NCI-H2171 treated with DMSO at 0.1 percent for 48 hours (cell line): ENCODE data around the gene GCN1.
"Not testable (repeated sequence)": the region's sequence is repeated elsewhere in the genome, so short reads cannot be mapped to it uniquely, and the experiment has no call there.

Source experiments
- DNase-seq: peaks from one replicate; lab custom pipeline; 2025; lab: John Stamatoyannopoulos, UW

Gene GCN1, protein sequence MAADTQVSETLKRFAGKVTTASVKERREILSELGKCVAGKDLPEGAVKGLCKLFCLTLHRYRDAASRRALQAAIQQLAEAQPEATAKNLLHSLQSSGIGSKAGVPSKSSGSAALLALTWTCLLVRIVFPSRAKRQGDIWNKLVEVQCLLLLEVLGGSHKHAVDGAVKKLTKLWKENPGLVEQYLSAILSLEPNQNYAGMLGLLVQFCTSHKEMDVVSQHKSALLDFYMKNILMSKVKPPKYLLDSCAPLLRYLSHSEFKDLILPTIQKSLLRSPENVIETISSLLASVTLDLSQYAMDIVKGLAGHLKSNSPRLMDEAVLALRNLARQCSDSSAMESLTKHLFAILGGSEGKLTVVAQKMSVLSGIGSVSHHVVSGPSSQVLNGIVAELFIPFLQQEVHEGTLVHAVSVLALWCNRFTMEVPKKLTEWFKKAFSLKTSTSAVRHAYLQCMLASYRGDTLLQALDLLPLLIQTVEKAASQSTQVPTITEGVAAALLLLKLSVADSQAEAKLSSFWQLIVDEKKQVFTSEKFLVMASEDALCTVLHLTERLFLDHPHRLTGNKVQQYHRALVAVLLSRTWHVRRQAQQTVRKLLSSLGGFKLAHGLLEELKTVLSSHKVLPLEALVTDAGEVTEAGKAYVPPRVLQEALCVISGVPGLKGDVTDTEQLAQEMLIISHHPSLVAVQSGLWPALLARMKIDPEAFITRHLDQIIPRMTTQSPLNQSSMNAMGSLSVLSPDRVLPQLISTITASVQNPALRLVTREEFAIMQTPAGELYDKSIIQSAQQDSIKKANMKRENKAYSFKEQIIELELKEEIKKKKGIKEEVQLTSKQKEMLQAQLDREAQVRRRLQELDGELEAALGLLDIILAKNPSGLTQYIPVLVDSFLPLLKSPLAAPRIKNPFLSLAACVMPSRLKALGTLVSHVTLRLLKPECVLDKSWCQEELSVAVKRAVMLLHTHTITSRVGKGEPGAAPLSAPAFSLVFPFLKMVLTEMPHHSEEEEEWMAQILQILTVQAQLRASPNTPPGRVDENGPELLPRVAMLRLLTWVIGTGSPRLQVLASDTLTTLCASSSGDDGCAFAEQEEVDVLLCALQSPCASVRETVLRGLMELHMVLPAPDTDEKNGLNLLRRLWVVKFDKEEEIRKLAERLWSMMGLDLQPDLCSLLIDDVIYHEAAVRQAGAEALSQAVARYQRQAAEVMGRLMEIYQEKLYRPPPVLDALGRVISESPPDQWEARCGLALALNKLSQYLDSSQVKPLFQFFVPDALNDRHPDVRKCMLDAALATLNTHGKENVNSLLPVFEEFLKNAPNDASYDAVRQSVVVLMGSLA (N-terminal part only)

DNA sequence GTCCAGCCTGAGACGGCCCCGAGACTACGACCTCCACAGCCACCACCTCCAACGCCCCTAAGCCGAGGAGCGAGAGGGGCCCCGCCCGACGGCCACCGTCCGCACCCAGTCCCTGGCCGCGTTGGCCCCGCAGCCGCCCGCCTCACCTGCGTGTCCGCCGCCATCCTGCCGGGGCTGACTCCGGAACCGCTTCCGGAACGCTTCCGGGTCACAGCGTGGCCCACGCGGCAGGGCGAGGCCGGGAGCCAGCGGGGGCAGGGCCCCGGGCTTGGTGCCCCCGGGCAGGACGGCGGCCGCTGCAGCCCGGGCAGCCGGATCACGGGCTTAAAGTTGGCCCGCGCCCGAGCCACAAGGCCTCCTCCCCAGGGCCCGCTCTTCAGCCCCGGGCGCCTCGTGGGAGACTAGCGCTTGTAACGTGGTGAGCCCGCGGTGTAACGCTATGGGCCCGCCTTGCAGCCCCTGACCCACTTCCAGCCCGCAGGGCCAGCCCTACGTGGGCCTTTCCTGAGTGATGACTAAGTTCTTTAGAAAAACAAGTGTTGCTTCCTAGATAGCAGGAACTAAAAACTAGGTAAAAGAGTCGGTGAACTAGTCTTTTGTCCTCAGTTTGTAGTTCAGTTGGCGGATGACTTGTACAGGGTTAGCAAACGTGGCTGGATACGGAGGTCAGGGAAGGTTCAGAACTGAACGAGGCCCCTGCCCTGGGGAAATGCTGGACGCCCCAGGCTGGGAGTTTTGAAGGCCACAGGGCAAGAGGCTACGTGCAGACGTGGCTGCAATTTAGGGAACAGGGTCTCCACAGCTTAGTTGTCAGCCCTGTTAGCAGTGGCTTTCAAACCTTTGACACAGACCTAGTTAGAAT, at the start of gene GCN1:
Gene GCN1 (minus strand): TSS at position 182 of the 862 bp plus-strand sequence. CDS start 18 bp downstream, at position 164.
- DNase-seq, result peak; percentile 70

DNA sequence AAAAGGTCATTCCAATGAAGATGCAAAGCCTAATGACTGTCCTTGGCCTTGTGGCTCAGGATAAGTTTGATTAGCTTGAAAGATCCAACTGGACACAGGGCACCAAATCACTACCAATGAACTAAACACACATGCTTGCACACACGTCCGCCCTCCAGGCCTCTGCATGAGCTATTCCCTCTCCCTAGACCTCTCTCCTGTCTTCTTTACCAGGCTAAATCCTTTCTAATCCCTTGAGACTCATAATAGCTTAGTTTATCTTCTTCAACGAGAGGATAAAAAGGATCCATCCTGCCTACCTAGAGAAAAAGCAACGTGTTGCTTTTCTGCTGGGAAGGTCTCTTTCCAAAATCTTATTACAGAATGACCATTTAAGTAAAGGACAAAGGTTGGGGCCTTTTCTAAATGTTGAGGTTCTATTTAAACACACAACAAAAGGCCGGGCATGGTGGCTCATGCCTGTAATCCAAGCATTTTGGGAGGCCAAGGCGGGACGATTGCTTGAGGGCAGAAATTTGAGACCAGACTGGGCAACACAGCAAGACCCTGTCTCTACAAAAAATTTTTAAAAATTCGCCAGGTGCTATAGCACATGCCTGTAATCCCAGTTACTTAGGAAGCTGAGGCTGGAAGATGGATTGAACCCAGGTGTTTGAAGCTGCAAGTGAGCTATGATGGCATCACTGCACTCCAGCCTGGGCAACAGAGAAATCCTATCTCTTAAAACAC, 48.6 kb upstream of the GCN1 start:
- DNase-seq, result no peak

DNA sequence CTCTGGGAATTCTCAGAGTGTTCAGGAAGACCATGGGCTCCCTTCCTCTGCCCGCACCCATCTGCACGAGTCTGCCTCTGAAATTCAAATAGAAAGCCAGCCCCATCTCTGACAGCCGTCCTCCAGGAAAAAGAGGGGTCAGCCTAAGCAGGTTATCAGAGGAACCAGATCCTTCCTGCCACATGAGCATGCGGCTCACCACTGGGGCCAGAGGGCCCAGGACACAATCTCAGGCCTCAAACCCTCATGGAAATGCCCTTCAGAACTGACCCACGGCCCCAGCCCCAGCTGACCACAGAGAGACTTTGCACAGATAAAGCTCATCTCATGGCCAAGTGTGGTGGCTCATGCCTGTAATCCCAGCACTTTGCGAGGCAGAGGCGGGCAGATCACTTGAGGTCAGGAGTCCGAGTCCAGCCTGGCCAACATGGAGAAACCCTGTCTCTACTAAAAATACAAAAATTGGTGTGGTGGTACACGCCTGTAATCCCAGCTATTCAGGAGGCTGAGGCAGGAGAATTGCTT, 47.8 kb upstream of the GCN1 start:
- no peak for DNase-seq

DNA sequence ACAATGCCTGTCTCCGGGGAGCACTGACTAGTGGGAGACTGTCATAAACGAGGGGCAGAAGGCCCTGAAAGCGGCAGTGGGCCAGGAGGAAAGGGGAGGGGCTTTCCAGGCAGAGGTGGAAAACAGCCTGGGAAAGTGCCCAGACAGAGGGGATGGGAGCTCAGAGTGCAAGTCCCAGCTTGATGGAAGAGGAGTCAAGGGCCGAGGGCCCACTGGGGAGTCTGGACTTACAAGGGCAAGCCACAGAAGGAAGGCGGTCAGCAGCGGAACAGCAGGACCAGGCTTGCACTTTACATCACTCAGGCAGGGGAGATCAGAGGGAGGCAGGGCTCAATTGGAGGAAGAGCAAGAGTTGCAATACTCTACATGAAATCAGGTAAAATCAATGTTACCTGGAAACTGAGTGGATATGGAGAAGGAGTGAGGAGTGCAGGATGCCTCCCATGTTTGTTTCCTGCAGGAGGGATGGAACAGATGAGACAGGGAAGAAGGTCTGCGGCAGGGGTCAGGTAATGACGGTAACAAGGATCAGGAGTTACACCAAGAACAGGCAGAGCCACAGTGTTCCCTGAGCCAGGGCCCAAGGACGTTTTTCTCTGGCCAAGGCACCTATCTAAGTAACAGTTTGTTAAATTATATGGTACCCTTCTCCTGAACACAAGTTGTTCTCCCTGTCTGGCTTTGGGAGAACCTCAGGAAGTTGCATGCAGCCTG, 47.2 kb upstream of the GCN1 start:
- DNase-seq, result no peak

DNA sequence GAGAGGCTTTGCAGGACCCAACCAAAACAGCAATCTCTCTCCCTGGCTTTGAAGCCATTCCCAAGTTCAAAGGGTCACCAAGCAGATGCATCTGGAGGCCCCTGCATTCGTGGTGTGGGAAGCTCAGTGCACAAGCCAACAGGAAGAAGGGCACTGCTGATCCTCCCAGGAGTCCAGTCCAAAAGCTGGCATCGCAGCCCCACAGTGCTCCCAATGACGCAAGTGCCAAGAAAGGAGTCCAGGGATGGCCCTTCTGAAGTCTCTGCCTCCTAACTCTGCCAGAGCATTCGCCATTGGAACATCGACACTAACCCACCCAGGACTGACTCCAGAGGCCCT, 45.9 kb upstream of the GCN1 start:
- DNase-seq, result no peak

DNA sequence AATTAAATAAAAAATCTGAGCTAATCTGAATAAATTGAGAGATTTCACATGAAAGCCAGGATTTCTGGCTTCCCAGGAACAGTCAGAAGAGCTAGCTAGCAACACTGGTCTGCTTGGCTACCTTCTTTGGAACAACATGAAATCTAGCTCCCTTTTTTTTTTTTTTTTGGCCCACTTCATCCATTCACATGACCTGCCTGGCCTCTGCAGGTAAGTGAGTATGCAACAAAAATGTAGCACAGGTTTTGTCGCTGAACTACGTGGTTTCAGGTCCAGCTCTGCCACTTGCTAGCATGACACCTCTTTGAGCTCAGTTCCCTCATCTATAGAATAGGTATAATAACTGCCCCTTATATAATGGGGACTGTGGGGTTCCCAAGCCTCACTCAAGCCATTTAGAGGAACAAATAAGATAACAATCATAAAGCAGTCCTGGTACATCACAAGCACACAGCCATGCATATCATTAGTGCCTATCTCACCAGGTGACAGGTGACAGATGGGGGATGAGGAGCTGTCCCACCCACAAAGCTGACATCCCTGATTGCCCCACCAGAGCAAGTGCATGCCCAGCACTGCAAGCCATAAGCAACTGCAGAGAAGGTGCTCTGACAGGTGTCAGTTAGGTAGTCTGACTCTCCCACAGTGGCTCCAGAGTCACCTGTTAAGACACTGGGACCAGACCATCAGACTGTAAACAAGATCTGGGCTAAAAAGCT, 45.4 kb upstream of the GCN1 start:
- DNase-seq, result peak; percentile 55

DNA sequence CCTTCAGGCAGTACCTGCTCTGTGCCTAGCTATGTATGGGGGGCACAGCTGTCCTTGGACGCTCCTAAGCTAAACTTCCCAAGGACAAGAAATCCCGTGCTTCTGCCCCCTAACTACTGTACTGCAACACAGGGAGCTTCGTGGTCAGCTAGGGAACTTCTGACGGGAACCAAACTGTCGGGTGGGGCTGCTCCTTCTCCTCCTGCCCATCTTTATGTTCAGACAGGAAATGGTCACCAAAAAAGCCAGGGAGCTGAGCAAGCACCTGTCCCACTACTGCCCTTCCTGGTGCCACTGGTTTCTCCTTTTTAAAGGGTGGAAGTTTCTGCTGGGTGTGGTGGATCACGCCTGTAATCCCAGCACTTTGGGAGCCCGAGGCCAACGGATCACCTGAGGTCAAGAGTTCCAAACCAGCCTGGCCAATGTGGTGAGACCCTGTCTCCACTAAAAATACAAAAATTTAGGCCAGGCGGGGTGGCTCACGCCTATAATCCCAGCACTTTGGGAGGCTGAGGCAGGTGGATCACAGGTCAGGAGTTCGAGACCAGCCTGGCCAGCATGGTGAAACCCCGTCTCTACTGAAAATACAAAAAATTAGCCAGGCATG, 44.4 kb upstream of the GCN1 start:
- DNase-seq, result no peak

DNA sequence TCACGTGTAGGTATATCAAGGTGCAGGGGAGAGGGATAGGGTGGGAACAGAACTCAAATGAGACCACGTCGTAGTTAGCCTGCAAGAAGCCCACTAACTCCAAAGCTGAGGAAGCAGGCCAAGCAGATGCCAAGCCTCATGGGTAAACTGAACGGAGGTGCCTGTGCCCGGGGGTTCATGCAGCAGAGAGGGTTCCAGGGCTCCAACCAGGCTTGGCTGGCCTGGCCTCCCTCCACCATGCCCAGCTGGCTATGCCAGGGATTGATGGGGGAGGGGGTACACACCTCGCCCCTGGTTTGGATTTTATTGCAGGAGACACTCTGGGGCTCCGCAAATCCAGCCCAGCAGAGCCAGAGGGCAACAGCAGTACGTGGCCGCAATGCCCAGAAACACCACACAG, 43.7 kb upstream of the GCN1 start:
- no peak for DNase-seq

DNA sequence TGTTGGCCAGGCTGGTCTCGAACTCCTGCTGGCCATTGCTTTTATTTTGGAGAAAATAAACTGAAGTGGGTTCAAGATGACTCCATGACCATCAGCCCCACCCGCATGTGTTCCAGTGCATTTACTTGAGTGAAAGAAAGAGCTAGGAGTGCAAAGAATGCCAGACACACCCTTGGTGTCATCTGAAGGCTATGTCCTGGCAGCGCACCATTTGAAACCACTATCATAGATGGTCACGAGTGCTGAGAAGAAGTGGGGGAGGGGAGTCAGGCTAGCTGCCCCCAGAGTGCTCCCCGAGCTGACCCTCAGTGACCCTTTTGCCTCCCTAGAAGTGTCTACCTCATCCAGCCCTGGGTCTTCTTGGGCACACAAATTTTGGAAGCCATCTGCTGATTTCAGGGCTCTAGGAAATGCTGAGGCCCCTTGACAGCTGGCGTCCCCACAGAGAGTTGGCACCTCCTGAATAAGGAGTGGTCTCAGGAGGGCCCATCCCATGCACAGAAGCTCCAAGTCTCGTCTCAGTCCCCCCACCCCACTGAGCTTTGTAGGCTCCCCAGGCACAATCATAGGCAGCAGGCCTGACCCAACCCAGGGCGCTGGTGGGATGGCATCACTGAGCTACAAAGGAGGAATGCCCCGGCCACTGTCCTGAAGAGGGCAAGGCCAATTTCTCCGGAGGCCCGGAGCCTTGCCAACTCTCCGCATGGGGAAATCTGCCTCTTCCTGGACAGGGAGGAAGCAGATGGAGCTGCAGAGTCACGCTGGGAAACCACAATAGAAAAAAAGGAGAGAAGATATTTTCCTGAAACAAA, 43.1 kb upstream of the GCN1 start:
- peak; percentile 89 for DNase-seq

DNA sequence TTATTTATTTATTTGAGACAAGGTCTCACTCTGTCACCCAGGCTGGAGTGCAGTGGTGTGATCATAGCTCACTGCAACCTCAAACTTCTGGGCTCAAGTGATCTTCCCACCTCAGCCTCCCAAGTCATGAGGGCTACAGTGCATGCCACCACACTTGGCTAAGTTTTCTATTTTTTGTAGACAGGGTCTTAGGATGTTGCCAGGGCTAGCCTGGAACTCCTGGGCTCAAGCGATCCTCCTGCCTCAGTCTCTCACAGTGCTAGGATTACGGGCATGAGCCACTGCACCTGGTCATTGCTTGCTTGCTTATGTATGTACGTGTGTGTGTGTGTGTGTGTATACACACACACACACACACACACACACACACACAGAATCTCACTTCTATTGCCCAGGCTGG, 42.3 kb upstream of the GCN1 start:
- DNase-seq, result not testable (repeated sequence)

DNA sequence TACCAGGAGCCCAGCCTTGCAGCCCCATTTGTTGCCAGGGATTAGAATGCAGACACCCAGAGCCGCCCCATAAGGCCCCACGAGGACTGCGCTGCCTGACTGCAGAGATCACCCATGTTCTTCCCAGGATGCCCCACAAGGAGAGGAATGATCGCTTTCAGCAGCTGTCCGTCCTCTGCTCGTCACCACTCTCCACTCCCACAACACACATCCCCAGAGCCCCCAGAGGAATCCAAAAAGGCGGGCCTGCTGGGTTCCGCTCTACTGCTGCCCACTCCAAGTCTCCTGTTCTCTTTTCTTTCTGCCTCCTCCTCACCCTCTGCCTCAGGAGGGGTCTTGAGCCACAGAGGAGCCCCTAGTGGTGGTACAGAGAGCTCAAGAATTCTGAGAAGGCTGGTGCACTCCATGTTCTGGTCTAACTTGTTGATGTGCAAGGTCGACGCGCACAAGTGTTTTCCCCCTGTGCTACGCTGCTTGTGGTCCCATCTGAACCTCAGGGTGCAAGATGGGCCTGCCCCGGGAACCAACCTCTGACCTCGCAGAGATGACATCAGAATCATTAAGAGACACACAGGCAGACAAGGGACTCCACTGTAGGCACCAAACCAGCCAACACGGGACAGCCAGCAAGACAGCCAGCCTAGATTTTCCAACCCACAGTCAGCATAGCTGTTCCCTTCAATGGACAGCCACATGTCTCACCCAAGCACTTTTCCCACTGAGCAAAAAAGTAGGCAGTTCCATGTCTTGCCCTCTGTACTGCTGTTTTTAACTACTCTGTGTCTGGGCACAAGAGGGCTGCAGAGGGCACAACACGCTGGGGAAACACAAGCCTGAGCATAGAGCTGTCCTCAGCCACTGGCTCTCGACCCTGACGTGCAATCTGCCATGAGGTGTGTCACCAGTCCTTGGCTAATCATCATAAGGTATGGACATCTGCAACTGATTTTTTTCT, 41.1 kb upstream of the GCN1 start:
- DNase-seq, result no peak

DNA sequence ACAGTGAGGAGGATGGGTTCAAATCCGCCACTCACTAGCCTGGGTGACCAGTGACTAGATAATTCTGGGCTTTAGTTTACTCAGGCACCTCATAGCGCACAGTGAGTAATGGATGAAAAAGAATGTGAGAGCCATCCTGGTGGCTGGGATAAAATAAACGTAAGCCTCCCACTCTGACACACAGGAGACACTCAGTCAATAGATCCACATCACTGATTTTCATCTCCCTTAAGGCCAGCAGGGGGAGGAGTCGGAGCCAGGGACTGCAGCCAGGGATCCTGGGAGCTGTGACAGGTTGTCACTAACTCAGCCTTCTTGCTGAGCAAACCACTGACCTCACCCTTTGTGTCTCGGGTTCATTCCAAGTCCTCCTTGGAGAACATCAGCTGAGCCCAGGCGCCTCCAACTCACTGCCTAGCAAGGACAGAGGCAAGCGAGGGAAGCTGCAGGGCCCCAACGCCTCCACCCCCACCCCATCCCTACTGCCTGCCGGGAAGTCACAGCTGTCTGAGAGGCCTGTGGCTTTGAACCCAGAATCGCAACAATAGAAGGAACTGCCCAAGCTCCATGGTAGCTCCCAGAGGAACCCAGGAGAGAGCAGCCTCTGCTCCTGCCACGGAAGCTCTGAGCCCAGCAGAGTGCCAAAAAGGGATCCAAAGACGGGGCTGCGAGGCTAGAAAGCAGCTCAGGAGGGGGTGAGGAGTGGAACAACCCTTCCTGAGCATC, 40.3 kb upstream of the GCN1 start:
- peak; percentile 70 for DNase-seq

DNA sequence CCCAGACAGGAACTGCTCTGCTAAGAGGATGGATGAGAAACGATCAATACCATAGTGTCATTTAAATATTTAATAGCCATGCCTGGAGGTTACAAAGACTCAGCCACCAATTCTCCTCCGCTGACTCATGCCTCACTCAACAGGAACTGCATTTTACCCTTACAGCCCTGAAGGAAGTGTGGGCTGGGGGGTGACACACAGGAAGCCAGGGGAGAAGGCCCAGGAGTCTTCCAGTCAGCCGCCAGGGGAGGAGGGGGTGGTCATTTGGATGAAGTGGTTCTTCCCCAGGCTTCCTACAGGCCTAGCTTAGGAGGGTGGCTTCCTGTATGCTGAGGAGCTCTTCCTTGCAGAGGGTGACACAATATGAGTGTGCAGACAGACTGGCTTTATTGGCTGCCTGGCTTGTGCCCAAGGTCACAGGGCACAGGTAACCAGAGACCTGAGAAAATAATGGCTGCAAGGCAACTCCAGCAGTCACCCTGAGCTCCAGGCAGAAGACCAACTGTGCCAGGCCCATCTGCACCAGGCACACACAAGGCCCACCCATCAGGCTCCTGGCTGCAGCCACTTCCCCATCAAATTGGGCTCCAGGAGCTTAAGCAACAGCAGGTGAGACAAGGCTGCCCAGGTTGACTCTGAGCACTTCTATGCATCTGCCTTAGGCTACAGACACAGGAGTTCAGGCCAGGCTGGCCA, 36.9 kb upstream of the GCN1 start:
- peak; percentile 52 for DNase-seq

DNA sequence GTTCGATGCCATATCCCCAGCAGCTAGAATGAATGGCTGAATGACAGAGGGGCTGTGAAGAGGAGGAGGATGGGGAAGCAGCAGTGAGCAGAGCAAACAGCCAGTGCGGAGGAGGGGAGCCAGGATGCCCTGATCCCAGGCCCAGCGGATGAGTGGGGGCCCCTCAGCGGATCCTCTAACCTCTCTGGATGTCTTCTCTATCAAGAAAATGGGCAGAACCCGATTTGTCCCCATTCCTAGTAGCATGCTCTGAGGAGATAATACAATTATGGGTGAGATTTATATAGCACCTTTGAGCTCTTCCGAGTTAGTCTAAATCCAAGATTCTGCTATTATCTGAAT, 36.4 kb upstream of the GCN1 start:
- no peak for DNase-seq

DNA sequence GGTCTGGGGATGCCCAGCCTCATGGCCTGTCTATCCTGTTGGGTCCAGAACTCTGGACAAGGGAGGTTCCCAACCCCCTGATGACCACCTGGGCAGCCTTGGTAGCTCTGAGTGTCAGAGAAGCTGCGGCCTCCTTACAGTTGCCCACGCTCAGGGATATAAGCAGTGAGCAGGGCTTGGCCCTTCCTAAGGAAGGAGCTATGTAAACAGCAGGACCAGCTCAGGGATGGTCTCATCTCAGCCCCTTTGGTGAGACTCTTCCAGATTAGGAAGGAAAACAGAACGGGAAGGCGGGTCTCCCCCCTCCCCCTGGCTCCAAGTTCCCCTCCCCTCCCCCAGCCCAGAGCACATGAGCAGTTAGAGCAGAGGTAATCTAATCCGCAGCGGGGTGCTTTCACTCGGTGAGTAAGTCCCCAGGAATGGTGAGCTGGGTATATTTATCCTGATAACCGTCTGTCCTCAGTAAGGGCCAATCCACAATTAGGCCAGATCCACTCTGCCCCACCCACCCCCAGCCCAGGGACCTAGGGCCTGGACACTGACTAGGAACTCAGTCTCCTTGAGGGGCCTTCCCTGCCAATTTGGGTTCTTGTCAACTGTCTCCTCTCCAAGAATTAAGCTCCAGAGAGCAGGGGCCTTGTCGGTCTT, 35.9 kb upstream of the GCN1 start:
- DNase-seq, result peak; percentile 78
